HG03108 (cell line): ENCODE results near the gene PC.

Source experiments
- ATAC-seq: cut with Tn5 transposase; IDR thresholded peaks from one replicate; pipeline ENCODE4 v1.9.1; 2021; ENCODE audit warnings: moderate library complexity; ENCODE audit not compliant: unreplicated experiment

The PC gene

GRCh38 chr11:66912911-66913310 lies 45.3 kb downstream of the PC start:
- no peak for ATAC-seq

DNA sequence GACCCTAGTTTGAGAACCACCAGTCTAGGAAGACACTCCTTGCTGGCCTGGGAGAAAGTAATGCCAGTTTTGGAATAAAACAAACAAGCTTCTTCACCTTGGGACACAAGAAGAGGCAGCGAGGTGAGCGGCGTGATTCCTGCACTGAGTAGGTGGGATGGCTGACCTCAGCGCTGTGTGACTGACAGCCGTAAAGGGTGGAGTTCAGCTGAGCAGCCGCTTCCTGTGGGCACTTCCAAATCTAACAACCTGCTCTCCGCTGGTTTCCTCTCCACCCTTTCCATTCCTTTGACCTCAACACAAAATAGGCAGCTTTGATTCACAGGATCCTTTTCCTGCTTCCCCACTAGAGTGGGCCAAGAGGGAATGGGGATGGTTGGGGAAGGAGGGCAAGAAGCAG lies 45.8 kb downstream of the PC start:
- ATAC-seq = no peak

DNA sequence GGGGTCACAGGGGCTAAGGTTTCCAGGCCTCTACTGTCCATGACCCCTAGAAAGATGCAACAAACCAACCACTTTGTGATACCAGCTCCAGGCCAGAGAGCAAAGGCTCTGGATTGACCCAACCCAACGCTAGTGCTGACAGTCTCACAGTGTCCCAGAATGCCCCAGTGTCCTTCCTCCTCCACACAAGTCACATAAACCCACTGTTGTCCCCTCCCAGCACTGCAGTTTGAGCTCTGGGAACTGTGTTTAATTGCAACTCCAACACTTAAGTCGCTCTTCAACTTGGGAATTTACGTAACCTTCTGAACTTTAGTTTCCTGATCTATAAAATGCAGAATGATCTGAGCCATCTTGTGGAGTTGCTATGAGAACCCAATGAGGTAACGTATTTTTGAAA lies 47.5 kb downstream of the PC start:
- no peak for ATAC-seq

GRCh38 chr11:66910016-66910415 lies 48.2 kb downstream of the PC start:
- no peak for ATAC-seq

GRCh38 chr11:66909181-66909580 lies 49.0 kb downstream of the PC start:
- ATAC-seq = no peak

DNA sequence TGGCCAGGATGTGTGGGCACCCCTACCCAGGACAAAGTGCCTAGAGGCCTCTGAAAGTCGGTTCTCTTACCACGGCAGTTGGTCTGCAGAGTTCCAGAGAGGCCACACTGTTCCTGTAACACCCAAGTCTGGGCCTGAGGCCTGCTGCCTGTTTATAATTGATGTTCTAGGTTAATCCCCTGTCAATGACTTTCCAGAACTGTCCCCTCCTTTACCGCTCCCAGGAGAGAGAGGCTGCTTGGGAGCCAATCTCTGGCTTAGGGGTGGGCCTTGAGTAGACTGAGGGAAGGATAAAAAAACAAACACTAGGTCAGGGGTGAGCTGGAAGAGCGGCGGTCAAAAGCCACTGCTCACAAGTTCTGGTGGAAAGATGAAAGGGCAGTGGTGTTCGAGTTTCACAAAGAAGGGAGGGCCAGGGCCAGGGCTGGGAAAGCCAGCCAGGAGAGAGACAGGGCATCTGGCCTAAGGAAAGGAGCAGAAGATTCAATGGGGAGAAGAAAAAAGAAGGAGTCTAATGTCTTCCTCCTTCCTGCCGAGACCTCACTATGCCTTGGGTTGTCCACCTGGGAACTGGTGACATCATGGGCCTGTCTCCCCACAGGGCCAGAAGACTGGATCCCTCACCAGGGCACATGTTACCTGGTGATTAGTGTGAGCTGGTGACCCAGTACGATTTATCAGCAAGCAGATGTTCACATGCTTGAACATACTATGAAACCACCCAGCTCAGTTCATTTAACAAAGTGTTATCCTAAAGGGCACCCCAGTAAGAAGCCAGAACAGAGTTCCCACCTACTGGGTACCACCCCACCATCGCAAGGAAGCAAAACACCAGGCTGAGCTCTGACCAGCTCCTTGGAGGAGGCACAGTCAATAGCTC lies 50.2 kb downstream of the PC start:
- ATAC-seq = no peak

GRCh38 chr11:66906061-66906733 lies 52.0 kb downstream of the PC start:
- ATAC-seq = no peak

DNA sequence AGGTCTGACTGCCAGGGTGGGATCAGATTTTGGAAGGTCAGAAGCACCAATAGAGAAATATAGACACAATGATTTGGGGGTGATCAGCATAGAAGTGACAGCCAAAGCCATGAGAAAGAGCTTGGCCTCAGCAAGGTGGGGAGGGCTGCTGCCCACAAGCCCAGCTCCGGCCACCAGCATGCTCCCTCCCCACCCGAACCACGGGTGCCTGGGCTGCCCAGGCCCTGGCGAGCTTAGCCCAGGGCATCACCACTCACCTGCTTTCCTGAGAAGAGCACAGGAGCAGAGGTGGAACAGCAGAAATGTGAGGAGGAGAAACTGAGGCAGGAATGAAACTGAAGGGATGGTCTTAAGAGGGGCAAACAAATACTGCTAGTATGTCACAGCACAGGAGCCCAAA lies 52.6 kb downstream of the PC start:
- ATAC-seq = no peak

GRCh38 chr11:66904981-66905521 lies 53.1 kb downstream of the PC start:
- ATAC-seq = no peak

DNA sequence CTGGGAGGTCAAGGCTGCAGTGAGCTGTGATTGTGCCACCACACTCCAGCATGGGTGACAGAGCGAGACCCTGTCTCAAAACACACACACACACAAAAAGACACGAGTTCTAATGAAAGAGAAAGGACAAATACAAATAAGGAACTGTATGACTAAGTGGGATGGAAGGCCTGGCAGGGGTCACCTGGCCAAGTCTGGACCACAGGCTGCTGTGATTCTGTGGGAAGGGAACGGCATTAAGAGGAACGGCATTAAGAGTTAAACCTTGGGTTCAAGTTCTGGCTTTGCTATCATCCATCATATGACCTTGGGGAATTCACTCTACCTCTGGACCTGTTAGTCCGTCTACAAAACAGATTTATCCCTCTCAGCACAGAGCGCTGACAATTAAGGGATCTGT lies 53.6 kb downstream of the PC start:
- ATAC-seq = no peak

- no peak for ATAC-seq
Observed at GRCh38 chr11:66904055-66904454, 54.1 kb downstream of the PC start.

DNA sequence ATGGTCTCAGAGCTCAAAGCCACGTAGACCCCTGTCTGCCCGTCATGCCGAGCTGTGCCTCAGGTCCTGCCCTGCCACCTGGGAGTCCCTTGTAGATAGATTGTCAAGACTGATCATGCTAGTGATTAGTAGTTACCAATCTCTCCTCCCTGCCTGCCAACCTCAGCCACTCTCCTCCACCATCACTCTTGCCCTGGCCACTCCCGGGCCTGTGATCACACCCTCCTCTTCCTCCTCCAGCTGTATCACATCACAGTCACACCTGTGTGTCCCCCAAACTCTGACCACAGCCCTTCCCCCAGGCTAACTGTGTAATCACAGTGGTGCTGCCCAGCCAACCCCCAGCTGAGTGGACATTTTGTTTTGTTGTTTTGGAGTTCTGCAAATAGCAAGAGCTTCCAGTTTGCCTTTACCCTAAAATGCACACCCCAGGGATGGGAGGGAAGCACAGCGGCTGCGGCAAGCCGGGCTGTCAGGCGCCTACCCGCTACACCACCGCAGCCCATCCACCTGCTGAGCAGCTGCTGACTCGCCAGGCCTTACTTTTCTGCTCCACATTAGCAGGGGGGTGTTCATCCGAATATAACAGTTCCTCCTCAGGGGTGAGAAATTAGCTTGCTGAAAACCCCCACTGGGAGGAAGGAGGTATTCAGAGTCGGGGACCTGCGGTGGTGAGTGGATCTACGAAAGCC lies 55.6 kb downstream of the PC start:
- no peak for ATAC-seq

GRCh38 chr11:66901964-66902390 lies 56.2 kb downstream of the PC start:
- ATAC-seq = no peak

GRCh38 chr11:66894141-66894540 lies 64.0 kb downstream of the PC start:
- ATAC-seq = no peak

DNA sequence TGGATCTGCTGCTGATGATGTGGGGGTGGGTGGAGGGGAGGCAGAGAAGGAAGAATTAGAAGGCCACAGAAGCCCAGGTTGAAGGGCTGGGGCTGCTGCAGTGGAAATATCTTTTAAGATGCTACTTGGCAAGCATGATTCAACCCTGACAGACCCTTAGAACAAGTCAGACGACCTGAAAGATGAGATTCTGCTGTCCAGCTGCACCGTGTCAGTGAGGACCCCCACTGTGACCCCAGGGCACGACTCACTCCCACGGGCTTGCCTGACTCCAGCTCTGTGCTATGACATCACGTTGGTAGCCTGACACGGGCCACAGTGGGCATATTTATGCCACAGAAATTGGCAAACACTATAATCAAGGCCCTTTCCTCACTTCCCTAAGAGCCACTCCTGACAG lies 65.3 kb downstream of the PC start:
- ATAC-seq = no peak

DNA sequence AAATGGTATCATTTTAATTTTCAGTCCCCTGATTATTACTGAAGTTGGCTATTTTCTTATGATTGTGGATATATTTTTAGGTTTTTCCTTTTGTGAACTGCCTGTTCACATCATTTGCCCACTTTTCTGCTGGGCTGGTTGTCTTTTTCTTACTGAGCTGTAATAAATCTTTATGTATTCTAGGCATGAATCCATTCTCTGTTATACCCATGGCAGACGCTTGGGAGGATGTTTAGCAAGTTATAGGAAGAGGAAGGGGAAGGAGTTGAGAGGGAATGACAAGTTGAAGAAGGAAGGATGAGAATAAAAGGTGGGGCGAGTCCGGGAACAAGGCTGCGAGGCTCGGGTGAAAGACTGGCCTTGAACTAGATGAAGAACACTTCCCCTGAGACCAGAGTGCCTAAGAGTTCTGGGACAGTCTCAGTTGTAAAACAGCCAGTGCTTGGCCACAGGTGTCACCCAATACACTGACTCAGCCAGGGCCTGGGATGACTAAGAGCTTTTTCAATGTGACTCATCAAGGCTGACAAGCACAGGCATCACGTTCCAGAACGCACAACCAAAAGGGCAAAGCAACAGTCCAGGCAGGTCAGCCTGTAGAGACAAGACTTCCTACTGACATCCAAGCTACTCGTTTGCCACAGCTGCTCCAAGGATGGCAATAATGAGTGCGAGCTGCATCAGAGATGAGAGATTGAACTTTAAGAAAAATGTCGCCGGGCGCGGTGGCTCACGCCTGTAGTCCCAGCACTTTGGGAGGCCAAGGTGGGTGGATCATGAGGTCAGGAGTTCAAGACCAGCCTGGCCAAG lies 66.1 kb downstream of the PC start:
- ATAC-seq = peak; percentile 88

GRCh38 chr11:66889960-66890359 lies 68.2 kb downstream of the PC start:
- no peak for ATAC-seq

DNA sequence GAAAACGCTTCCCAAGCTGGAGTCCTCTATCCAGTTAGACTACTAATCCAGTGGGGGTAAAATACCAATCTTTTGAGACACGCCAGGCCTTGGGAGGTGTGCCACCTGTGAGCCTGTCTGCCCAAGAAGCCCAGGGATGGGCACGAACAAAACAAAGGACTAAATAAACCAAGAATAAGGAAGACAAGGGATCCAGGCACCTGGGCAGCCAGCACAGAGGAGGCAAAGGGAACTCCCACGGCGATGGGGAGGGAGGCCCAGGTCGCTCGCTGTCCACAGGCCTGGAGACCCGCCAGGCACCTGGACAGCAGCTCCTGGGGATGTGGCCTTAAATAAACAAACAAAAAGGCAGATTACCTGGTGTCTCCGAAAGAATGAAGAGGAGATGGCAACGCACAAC lies 69.9 kb downstream of the PC start:
- ATAC-seq = no peak

DNA sequence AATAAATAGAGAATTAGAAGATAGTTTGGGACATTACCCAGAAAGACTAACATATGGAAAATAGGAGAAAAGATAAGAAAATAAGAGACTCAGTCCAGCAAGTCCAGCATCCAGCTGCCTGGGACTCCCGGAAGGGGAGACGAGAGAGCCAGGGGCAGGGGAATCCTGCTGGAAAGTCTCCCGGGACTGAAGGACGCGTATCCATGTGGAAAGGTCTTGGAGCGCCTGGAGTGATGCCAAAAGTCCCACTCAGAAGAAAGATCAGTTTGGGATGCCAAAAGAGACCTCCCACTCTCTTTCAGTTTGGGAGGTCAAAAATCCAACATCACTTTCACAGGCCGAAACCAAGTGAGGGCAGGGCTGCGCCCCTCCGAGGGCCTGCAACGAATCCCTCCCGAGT lies 70.7 kb downstream of the PC start:
- no peak for ATAC-seq

DNA sequence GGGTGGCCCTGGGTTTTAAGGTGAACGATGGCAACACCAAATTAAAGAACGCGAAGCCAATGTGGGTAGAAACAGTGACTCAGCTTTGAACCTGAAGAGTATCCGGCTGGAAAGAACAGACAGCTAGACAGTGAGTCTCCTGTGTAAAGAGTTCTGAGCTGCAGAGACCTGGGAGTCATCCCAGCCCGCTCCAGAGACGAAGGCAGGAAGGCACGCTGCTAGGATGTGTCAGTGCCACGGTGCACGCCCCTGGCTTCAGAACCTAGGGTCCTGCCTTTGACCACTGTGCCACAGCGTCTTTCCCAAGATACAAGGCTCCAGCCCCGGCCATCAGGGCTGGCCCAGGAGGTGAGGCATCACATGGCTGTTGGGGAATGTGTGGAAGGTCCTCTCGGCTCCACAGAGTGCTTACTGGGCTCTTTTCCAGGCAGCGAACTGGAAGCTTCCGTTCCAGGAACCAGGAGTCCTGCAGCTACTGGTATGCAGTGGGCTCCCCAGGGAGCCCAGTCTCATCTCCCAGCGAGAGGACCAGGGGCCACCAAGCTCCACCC lies 71.4 kb downstream of the PC start:
- ATAC-seq = no peak
